Urothelium cell line (cell line): ENCODE measurements around the gene TRAPPC3.
A peak's percentile ranks its signal among the peaks of the same experiment; 100 is the strongest.
"Not testable (repeated sequence)": the region's sequence is repeated elsewhere in the genome, so short reads cannot be mapped to it uniquely, and the experiment has no call there.

Experiments used
- DNase-seq: peaks from one replicate; pipeline ENCODE4 v3.0.0; 2011; ENCODE audit warnings: low spot score, mixed read lengths
- FAIRE-seq: peaks from 2 replicates; lab custom pipeline; 2011; peaks lifted over from hg19 to GRCh38; lab: Jason Lieb, UNC

TRAPPC3 gene

DNA sequence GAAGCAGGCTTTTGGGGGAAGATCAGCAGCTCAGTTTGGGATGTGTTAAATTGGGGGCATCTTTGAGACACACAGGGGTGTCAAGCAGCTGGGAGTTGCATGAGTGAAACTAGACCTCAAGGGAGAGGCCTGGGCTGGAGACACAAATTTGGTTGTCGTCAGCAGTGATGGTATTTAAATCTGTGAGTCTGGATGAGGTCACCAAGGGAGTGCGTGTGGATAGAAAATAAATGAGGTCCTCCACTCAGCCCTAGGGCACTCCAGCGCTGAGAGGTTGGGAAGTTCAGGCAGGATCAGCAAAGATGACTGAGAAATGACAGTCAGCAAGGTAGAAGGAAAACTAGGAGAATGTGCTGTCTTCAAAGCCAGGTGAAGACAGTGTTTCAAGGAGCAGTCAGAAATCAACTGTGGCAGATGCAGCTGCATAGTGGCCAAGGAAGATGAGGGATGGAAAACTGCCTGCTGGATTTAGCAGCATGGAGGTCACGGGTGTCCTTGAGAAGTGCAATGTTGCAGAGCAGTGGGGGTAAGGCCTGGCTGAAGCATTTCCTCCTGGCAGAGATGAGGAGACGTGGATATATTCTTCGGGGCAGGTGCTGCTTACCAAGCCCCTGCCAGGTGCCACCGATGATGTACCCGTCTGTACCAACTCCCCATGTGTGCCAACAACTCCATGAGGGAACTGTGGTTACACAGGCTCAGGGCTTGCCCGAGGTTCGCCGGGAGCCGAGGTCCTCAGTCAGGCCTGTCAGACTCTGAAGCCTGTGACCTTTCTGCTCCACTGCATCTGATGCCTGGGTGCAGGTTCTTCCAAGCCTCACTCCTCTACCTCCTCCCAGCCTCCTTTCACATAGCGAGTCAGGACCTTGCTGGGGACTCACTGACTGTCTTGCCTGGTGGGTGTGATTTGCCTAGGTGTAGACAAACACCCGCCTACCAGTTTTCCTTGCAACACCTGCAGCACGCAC lies 17.9 kb upstream of the TRAPPC3 start:
- FAIRE-seq (no peak), DNase-seq (no peak)

DNA sequence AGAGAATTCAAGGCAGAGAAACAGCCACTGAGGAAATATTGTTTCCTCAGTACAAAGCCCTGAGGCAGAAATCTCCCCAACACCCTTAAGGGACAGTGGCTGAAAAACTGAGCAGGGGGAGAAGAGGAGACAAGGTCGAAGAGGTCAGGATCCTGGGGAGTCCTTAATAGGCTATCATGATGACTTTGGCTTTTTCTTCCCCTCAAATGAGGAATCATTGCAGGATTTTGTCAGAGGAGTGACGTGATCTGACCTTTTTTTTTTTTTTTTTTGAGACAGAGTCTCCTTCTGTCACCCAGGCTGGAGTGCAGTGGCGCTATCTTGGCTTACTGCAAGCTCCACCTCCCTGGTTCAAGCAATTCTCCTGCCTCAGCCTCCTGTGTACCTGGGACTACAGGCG lies 16.9 kb upstream of the TRAPPC3 start:
- DNase-seq (no peak), FAIRE-seq (no peak)

DNA sequence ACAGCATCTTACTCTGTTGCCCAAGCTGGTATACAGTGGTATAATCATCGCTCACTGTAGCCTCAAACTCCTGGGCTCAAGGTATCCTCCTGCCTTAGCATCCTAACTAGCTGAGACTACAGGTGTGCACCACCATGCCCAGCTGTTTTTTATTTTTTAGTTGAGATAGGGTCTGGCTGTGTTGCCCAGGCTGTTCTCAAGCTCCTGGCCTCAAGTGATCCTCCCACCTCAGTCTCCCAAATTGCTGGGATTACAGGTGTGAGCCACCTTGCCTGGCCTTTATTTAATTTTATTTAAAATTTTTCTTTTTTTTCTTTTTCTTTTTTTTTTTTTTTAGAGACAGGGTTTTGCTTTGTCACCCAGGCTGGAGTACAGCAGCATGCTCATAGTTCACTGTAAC lies 15.9 kb upstream of the TRAPPC3 start:
- DNase-seq (no peak), FAIRE-seq (no peak)

DNA sequence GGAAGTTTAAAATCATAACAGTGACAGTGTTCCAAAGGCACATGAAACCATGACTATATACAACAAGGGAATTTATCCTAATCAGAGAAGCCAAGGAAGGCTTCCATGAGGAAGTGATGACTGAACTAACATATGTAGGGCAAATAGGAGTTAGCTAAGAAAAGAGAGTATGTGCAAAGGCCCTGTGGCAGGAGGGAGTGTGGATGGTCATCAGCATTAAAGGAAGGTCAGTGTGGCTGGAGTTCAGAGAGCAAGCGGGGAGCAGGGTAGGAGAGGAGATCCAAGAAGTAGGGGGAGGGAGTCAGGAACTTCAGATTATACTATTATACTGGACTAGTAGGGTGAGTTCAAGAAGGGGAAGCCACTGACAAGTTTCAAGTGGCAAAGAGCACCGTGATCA lies 15.1 kb upstream of the TRAPPC3 start:
- DNase-seq = no peak
- FAIRE-seq = no peak

DNA sequence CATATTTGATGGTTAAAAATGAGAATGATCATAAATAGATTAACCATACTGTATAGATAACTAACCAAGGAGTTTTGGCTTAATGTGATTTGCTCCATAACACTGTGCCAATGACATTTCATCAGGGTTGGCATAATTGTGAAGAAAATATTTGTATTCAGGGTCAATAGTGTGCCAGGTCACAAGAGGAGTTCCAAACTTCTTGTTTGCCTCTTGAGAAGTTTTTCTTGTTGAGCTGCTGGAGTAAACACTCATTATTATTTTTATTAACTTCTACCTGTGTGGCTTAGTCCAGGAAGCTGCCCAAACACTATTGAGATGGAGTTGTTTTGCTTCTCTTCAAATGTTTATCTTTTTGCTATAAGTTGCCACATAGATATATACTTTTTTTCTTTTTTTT lies 14.1 kb upstream of the TRAPPC3 start:
- no peak for DNase-seq
- no peak for FAIRE-seq

DNA sequence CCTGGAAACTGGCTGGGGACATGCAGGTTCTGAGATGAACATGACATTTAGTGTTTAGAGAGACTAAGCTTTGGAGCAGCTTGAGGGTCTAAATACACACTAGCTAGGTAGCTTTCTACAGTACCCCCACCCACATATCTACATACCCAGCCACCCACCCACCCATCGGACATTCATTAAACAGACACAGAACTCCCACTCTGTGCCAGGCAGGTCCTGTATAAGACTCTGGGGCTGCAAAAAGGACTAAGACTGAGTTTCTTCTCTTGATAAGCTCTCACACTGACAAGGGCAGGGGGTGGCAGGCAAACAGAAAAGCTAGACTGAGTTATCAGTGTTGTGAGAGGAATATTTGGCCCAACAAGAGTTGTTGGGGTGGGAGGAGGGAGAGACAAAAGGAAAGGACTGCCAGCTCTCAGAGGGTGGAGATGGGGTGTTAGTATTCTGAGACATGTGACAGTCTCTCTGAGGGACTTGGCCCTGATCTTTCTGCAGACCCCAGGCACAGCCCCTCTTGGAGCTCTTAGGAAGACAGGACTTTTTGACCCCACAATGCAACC lies 13.5 kb upstream of the TRAPPC3 start:
- no peak for FAIRE-seq
- DNase-seq = no peak

DNA sequence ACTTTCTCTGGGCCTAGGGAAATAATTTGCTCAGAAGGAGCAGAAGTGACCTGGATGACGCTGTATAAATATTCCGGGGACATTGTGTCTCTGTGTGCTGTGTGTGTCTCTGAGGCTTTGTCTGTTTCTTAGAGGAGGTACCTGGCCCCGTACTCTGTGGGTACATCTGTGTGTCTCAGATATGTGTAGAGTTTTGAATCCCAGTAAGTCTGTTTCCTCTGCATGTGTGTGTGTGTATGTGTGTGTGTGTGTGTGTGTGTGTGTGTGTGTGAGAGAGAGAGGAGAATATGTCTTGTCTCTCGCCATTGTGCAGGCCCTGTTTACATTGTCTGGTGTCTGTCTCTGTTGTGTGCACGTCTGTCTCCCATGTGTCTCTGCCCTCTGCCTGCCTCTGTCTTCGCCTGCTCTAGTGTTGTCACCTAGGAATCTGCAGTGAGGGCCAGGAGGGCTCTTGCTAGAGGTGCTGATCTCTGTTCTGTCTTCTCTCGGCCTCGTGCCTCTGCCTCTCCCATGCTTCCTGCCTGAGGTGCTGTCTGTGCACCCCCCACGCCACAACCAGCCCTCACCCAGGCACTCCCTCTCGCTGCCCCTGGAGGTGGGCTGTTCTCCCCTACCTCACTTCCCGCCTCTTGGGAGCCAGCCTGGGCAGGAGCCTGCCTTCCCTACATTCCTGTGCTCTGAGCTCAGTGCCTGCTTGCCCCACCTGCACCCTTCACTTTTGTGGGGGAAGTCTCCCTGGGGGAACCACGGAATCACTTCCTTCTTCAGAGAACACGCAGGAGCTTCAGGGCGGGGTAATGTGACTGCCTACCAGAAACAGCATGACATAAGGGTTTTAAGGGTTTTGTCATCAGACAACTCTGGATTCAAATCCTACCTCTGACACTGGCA lies 12.6 kb upstream of the TRAPPC3 start:
- DNase-seq (peak; percentile 36), FAIRE-seq (no peak)

DNA sequence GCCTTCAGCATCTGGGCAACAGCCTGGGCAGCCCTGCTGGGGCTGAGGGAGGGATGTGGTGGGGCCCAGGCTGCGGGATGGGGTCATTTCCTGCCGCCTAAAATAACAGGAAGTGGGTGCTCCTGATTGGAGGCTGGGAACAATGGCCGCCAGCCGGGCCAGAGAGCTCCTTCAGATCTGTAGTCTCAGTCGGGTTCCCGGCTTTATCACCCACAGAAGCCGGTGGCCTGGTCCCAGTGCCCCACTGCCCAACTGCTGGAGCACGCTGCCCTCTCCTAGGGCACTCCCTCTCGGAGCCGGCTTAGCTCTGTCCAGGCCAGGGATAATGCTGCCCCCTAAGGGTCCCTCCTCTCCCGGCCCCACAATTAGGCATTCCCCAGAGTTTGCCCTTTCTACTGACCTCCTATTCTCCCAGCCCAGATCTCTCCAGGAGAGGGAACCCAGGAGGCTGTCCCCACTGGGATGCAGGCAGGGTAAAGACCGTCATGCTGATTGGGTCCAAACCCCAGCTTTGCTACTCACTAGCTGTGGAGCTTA lies 11.7 kb upstream of the TRAPPC3 start:
- FAIRE-seq (no peak), DNase-seq (peak; percentile 81)

DNA sequence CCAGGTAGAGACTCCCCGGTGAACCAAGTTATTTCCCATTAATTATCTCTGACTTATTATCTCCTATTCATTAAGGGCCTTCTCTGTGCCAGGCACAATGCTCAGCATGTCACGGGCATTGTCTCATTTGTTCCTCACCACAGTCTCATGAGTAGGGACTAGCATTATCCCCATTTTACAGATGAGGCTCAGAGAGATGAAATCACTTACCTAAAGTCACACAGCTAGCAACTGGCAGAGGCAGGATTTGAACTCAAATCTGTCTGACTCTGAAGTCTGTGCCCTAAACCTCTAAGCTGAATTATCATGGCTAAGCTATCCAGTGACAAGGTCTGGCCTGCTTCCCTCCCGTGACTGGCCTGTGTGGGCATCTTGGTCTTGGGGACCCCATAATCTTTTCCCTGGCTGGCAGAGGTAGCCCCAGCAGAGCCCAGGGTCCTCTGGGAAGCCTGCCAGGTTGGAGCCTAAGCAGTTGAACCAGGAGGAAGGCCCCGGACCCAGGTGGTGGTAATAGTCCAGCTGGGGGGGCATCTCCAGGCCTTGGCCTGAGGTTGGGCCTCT lies 11.2 kb upstream of the TRAPPC3 start:
- DNase-seq (no peak), FAIRE-seq (no peak)

DNA sequence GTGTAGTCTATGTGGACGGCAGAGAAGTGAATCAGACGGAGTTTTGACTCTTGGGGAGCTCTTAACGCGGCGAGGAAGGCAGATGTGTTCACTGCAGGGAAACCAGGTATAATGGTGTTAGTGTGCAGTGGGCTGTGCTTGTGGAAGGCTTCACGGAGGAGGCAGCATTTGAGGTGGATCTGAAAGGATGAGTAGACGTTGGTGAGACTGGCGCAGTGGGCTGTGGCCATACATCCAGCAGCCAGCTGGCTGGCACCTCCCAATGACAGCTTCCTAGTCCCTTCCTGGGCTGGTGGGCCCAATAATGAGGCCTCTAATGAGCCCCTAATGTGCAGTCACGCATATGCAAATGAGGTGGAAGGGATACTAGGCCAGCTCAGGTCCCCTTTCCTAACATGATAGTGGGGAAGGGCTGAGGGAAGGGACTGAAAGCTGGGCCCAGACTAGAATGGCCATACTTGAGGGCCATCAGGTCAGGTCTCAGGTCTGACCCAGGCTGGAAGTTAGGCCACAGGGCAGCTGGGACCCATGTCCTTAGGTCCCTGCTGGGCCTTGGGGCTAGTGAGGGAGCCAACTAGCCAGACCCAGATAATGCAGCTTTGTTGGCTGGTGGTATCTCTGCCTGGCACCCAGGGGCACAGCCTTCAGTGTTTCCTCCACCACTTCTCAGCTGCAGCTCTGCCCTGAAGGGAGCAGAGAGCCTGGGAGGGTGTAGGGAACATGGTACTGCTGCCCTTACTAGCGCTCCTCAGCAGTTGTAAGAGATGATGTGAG lies 10.5 kb upstream of the TRAPPC3 start:
- FAIRE-seq (peak; percentile 53), DNase-seq (no peak)

DNA sequence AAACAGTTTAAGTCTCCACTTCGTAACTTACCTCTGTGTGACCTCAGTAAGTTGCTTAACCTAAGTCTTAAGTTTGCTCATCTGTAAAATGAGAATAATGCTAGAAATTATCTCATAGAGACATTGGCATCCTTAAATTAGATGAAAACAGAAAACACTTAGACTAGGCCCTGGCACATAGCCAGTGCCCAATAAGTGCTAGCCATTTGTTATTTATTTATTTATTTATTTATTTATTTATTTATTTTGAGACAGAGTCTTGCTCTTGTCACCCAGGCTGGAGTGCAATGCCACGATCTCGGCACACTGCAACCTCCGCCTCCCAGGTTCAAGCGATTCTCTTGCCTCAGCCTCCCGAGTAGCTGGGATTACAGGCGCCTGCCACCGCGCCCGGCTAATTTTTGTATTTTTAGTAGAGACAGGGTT lies 9.6 kb upstream of the TRAPPC3 start:
- FAIRE-seq, DNase-seq: not testable (repeated sequence)

DNA sequence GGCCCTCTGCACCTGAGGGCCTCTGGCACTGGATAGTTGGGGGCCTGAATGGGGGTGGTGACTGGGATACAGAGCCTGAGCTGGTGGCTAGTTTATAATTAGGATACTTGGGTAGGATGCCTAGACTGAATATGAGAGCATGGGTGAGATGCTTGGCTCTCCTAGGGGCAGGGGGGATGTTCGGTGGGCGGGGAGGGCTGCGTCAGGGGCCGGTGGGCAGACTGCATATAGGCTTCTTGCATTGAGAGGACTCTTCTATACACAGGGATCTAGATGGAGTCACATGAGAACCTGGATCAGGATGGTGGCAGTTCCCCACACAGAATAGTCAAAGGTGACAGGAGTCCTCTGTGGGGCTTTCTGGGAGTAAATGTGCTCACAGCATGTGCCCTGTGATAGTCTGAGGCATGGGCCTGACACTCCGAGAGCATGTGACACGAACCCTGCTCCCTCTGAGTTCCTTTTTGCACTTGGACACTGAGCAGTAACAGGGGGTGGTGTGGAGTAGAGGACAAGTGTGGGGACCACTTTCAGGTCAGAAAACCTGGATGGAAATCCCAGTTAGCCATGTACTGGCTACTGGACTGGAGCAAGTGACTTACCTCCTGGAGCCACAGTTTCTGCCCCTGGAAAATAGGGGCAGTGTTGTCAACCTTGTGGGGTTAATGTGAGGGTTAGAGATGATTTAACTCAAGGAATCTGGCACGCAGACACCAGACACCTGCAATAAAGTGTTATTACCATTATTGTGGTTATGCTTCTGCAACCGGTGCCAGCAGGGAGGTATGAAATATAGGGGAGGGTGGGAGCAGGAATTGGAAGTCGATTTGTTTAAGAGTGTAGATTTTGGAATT lies 8.9 kb upstream of the TRAPPC3 start:
- no peak for DNase-seq
- no peak for FAIRE-seq

DNA sequence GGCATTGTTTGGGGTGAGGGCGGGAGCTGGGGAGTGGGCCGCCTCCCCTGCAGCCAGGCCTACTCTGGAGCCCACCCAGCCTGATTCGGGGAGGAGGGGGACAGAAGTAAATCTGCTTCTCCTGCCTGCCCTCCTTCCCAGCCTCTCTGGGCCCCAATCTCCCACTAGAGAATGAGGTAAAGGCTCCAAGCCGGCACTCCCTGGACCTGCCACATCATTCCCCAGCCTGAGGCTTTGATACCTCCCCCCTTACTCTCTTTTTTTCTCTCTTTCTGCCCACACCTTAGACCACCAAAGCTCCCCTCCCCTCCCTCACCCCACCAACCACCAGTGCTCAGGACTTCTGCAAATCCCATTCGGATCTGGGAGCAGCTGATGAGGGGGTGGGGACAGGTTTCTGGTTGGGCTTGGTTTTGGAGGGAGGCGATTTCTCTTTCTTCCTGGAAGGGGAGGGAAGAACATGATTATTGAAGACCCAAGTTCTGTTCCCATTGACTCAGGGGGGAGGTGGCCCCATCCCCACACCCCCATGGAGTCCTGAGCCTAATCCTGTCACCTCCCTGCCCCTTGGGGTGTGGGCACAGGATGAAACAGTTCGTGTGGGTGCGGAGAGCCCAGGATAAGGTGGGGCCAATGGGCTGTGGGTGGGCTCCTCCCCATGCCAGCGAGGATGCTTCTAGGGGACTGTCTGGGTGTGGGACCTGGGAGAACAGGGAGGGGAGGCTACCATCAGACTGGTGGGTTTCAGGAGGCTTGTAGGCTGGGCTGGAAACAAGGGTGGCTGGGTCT lies 8.0 kb upstream of the TRAPPC3 start:
- DNase-seq (no peak), FAIRE-seq (no peak)

DNA sequence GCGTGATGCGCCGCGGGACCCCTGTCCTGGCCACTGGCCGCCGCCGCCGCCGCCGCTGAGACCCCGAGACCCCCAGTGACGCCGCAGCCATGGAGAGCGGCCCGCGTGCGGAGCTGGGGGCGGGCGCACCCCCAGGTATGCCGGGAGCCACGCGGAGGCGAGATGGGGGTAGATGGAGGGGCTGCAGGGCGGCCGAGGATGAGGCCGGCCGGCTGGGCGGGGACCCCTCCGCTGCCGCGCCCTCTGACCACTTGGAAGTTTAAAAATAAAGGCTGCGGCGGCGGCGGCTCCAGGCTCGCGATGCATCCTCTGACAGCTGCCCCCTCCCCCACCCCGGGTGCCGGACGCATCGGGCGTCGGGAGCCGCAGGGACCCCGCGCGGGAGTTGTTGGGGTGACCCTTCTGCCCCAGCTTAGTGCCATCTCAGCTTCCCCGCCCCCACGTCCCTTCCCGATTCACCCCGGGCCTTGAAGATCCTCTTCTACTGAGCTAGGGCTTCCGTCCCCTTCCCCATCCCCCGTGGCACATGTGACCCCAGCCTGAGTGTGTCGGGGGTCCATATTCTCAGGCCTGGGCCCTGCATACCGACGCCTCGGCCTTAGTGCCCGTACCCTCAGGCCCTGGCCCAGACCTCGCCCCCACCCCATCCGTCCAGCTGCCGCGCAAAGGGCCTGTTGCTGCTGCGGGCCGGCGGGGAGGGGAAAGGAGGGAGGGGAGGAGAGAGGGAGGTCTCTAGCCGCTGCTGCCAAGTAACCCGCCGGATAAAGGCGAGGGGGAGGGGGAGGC lies 7.2 kb upstream of the TRAPPC3 start:
- no peak for FAIRE-seq
- peak; percentile 73 for DNase-seq

DNA sequence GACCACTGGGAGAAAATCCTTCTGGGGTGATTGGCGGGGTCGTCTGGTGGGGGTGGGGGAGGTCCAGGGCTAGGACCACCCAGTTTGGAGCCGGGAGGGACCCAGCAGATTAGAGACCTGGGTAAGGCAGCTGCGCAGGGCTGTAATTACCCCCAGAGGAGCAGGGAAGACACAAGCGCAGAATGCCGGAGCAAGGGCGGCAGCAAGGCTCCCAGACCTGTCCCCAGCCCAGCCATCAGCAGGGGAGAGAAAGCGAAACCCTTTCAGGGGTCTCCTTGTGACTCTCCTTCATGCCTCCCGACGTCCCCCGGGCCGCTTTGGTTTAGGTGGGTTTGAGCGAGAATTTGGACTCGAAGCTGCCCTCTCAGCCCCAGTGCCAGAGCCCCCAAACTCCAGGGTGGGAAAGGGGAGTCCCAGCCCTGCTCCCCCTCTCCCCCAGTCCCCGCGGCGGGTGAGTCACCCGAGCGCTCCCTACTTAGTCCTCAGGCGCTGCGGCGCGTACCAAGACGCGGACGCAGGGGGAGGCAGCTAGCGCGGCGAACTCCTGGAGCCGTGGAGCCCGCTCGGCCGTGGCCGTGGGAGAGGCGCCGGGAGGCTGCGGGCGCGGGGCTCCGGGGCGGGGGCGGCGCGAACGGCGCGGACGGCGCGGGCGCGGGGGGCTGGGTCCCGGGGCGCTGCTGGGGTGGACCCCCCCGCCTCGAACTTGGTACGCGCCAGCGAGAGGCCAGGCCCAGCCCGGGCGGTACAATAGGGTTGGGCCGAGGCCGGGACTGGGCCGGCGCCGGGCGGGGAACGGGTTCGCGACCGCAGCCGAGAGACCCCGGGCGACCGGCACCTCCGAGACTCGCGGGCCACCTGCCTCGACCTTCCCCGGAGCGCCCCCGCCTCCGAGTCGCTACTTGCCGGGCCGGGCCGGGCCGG lies 6.4 kb upstream of the TRAPPC3 start, which contains the start of gene MAP7D1:
Gene MAP7D1, plus strand, starts transcription at position 753 of the 921 bp plus-strand sequence. CDS start 258 bp downstream, outside the sequence.
- FAIRE-seq (no peak), DNase-seq (peak; percentile 90)

DNA sequence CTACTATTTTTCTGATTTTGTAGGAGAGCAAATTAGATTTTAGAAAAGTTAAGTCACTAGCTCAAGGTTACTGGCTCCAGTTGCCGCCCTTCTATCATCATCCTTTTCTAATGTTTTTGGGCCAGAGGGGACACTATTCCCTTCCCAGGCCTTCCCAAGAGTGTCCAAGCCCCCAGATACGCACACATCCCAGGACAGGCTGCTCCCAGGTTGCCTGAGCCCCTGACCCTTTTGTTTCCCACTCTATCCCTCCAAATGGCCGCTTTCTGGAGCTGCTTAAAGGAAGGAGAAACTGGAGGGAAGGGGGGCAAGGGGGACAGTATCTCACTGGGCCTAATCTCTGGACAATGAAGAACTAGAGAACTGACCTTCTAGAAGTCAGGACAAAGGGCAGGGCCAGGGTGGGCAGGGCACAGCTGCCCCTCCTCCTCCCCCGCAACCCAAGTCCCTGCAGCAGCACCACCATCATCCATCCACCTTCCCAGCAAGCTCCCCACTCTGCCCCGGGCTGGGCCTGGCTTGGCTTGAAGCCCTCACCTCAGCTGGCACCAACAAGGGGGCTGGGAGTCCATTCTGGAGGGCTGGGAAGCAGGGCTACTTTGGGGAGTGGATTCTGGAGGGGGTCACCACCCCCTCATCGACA lies 5.6 kb upstream of the TRAPPC3 start:
- DNase-seq = no peak
- no peak for FAIRE-seq
